ENCODE data around the gene PLRG1. TPM values are rescaled to one million over a fixed set of nuclear protein-coding genes. Genes with fewer than 3 reads are reported as not detected.

Gene PLRG1
- total RNA-seq, 1 experiment from 2014 or later = 136 TPM

DNA sequence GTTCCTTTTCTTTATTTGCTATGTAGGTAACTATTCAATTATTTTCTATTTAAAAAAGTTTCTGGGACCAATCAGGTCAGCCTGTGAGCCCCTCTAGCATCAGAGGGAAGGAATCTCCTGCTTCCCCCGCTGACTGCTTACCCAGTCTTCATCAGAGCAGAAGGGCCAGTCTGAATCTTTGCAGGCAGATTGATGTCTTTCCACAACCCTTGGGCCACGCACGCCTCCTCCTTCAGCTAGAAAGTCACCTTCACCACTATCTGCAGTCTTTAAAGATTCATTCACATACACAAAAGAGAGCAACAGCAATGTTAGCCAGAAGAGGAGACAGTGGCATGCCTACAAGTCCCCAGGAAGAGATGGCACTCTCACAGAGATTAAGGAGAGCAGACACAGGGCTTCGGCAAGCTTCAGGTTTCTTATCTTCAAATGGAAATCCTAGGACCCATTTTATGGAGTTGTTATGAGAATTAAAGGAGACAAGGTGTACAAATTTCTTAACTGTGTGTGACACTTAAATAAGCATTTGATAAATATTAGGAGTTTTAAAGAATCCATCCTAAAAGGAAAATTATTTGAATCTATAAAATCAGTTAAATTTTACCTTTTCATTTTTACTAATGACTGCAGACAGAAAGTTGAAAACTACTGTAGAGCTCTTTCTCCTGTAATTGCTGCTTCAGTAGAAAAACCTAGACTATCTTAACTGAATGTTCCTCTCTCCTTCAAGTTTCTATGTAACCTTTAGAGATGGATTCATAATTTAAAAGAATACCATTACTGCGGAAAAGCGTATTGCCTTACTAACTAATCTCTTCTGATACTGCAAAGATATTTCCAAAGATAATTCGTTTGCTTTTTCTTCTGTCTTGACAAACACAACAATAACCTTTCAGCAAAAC lies 39.3 kb upstream of the PLRG1 start:
- no peaks in the 10 kb centered on the region for H3K9me3 Mint-ChIP-seq (ENCODE audit: unreplicated experiment)
- H3K4me1 Mint-ChIP-seq (ENCODE audit: insufficient read depth, unreplicated experiment) = peaks cover 5% of the 10 kb centered on the region
- intact Hi-C loops (cut with micrococcal nuclease) = no loop called here
- ChIA-PET CTCF (interaction anchor here (0.6 to 7.3 kb wide), 4 partner anchors 30 to 82 kb away, joined by 3 to 53 read pairs (median 6); no protein-coding TSS in a partner anchor), POLR2A (no interaction called here)
- no TSS peak for BruUV-seq (replicated peaks)
- no peaks in the 10 kb centered on the region for H3K27me3 Mint-ChIP-seq (ENCODE audit: insufficient read depth, unreplicated experiment)
- DNase-seq (ENCODE audit: unreplicated experiment) = no peak
- no peak overlapping the region for H3K4me3 Mint-ChIP-seq (ENCODE audit: unreplicated experiment)
- H3K36me3 Mint-ChIP-seq (ENCODE audit: insufficient read depth, unreplicated experiment) = no peaks in the 10 kb centered on the region
- TF ChIP-seq, protein P1, sequence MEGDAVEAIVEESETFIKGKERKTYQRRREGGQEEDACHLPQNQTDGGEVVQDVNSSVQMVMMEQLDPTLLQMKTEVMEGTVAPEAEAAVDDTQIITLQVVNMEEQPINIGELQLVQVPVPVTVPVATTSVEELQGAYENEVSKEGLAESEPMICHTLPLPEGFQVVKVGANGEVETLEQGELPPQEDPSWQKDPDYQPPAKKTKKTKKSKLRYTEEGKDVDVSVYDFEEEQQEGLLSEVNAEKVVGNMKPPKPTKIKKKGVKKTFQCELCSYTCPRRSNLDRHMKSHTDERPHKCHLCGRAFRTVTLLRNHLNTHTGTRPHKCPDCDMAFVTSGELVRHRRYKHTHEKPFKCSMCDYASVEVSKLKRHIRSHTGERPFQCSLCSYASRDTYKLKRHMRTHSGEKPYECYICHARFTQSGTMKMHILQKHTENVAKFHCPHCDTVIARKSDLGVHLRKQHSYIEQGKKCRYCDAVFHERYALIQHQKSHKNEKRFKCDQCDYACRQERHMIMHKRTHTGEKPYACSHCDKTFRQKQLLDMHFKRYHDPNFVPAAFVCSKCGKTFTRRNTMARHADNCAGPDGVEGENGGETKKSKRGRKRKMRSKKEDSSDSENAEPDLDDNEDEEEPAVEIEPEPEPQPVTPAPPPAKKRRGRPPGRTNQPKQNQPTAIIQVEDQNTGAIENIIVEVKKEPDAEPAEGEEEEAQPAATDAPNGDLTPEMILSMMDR (IDR thresholded peaks at IDR 0.05; ENCODE audit: unreplicated experiment) = no peak
- no peak overlapping the region for H3K27ac Mint-ChIP-seq (ENCODE audit: low read depth, unreplicated experiment)

DNA sequence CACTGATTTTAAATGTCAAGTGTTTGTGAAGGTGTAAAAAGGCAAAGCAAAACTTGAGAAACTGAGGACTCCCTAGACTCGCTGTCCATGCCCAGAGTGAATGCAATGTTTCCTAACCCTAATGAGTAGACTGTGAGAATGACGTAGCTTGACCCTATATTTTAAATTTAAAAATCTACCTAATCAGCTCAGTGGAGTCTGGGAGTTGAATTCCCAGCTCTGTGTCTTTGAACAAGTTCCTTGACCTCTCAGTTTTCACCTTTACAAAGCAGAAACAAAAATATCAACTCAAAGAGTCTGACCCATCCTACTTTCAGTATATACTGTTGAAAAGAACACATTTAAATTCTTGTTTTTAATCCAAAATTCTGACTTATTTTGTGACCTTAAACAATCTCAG lies 38.0 kb upstream of the PLRG1 start:
- CTCF ChIA-PET = interaction anchor here (1.2 to 1.8 kb wide), 3 partner anchors 29 to 31 kb away, joined by 3 to 9 read pairs (median 4); no protein-coding TSS in a partner anchor
- TF ChIP-seq, protein P1 (IDR thresholded peaks at IDR 0.05; ENCODE audit: unreplicated experiment) = no peak
- Mint-ChIP-seq H3K27me3 (ENCODE audit: insufficient read depth, unreplicated experiment) (no peaks in the 10 kb centered on the region), H3K4me1 (ENCODE audit: insufficient read depth, unreplicated experiment) (peaks cover 5% of the 10 kb centered on the region), H3K36me3 (ENCODE audit: insufficient read depth, unreplicated experiment) (no peaks in the 10 kb centered on the region), H3K27ac (ENCODE audit: low read depth, unreplicated experiment) (no peak overlapping the region), H3K4me3 (ENCODE audit: unreplicated experiment) (no peak overlapping the region), H3K9me3 (ENCODE audit: unreplicated experiment) (no peaks in the 10 kb centered on the region)
- no TSS peak for BruUV-seq (replicated peaks)
- no peak for DNase-seq (ENCODE audit: unreplicated experiment)
- intact Hi-C loops (cut with micrococcal nuclease) = no loop called here
- POLR2A ChIA-PET = interaction anchor here (0.8 kb wide), 1 partner anchor 10 kb away, joined by 3 read pairs; no protein-coding TSS in a partner anchor

DNA sequence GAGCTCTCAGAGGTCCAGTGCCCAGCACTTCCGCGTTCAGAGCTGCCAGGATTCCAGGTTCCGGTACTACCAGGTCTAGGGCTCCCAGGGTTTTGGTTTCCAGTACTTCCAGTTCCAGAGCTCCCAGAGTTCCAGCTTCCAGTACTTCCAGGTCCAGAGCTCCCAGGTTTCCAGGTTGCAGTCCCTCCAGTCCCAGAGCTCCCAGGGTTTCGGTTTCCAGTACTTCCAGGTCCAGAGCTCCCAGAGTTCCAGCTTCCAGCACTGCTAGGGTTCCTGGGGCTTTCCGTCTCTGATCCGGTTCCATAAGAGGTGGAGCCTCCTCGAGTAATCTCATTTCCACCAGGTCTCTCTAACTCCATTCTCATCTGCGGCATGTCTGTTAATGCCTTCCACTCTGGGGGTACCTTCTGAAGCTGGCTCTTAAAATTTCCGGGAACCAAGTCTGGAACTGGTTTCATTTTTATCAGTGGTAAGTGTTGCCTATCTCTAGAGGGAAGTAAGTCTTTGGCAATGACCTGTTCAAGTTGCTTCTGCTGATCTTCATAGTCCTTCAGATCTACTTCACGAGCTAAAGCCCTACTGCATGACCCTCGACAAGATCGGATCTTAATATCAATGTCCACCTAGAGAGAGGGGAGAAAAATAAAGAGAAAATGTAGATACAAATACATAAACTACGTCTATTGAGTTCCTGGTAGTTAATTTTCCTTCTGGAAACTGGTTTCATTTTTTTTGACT lies 36.3 kb upstream of the PLRG1 start:
- BruUV-seq (replicated peaks) = no TSS peak
- POLR2A ChIA-PET = no interaction called here
- TF ChIP-seq, protein P1 (IDR thresholded peaks at IDR 0.05; ENCODE audit: unreplicated experiment) = no peak

More for the DNA sequence above, 36.3 kb upstream of the PLRG1 start:
- H3K27ac Mint-ChIP-seq (ENCODE audit: low read depth, unreplicated experiment) = no peak overlapping the region
- CTCF ChIA-PET = interaction anchor here (0.6 to 3.3 kb wide), 6 partner anchors 27 to 210 kb away, joined by 3 to 13 read pairs (median 4); no protein-coding TSS in a partner anchor
- no peaks in the 10 kb centered on the region for H3K27me3 Mint-ChIP-seq (ENCODE audit: insufficient read depth, unreplicated experiment)
- DNase-seq (ENCODE audit: unreplicated experiment) = no peak
- peaks cover 5% of the 10 kb centered on the region for H3K4me1 Mint-ChIP-seq (ENCODE audit: insufficient read depth, unreplicated experiment)
- intact Hi-C loops (cut with micrococcal nuclease) = no loop called here
- H3K36me3 Mint-ChIP-seq (ENCODE audit: insufficient read depth, unreplicated experiment) = no peaks in the 10 kb centered on the region
- no peak overlapping the region for H3K4me3 Mint-ChIP-seq (ENCODE audit: unreplicated experiment)
- H3K9me3 Mint-ChIP-seq (ENCODE audit: unreplicated experiment) = no peaks in the 10 kb centered on the region
